ENCODE data around the gene DIAPH1. TPM values are rescaled to one million over a fixed set of nuclear protein-coding genes. Genes with fewer than 3 reads are reported as not detected.

DIAPH1 gene
- total RNA-seq, 2 donors from 2014 or later = 34.8 to 57.7 TPM

- intact Hi-C loops (cut with DNase I) = no loop called here
- 36% methylated on average over 3 of the region's 3 CpGs for WGBS
Measured at GRCh38 chr5:141483902-141484301, 134.9 kb downstream of the DIAPH1 start.

GRCh38 chr5:141479776-141480175 lies 139.0 kb downstream of the DIAPH1 start:
- Histone ChIP-seq H3K27me3 (replicated peaks; ENCODE audit: insufficient read depth) (no peaks in the 10 kb centered on the region), H3K4me1 (replicated peaks) (peaks cover 2% of the 10 kb centered on the region), H3K9me3 (no peaks in the 10 kb centered on the region), H3K4me3 (no peak overlapping the region), H3K36me3 (no peaks in the 10 kb centered on the region), H3K27ac (no peak overlapping the region)
- intact Hi-C loops (cut with DNase I) = loop anchor here (5.0 kb wide), 1 partner anchor 33 kb away; no protein-coding TSS in a partner anchor
- no peak for DNase-seq (ENCODE audit: low spot score)
- TF ChIP-seq CTCF (IDR thresholded peaks at IDR 0.05) = no peak
- TF ChIP-seq POLR2A (IDR thresholded peaks at IDR 0.05) = no peak
- no peak for TF ChIP-seq POLR2AphosphoS5 (IDR thresholded peaks at IDR 0.05)

More at GRCh38 chr5:141483902-141484301, 134.9 kb downstream of the DIAPH1 start:
- Histone ChIP-seq H3K4me3 (no peak overlapping the region), H3K9me3 (no peaks in the 10 kb centered on the region), H3K4me1 (replicated peaks) (no peaks in the 10 kb centered on the region), H3K27me3 (replicated peaks; ENCODE audit: insufficient read depth) (no peaks in the 10 kb centered on the region), H3K36me3 (no peaks in the 10 kb centered on the region), H3K27ac (no peak overlapping the region)
- no peak for DNase-seq (ENCODE audit: low spot score)
- TF ChIP-seq POLR2AphosphoS5 (IDR thresholded peaks at IDR 0.05) = no peak
- TF ChIP-seq POLR2A (IDR thresholded peaks at IDR 0.05) = no peak

DNA sequence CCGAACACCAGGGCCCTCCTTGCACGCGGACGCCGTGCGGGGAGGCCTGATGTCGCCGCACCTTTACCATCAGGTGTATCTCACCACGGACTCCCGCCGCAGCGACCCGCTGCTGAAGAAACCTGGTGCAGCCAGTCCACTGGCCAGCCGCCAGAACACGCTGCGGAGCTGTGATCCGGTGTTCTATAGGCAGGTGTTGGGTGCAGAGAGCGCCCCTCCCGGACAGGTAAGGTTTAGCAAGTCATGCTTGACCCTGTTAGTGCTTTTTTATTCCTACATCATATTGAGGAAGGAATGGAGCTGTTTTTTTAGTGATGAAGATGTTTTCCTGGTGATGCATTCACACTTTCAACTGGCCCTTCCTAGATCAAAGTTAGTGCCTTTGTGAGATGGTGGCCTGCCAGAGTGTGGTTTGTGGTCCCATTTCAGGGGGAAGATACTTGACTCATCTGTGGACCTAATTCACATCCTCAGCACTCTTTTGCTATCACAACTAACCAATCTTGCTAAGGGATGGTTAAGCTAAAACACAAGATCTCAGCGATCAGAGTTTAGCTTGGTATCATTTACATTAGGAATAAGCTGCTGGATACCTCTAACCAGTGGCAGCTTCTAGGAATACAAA lies 140.4 kb downstream of the DIAPH1 start:
- no peaks in the 10 kb centered on the region for H3K36me3 ChIP-seq
- intact Hi-C loops (cut with DNase I) = loop anchor here (5.0 kb wide), 1 partner anchor 34 kb away; no protein-coding TSS in a partner anchor
- peaks cover 2% of the 10 kb centered on the region for H3K4me1 ChIP-seq (replicated peaks)
- no peaks in the 10 kb centered on the region for H3K9me3 ChIP-seq
- TF ChIP-seq POLR2AphosphoS5 (IDR thresholded peaks at IDR 0.05) (peak; percentile 19), POLR2A (IDR thresholded peaks at IDR 0.05) (no peak), CTCF (IDR thresholded peaks at IDR 0.05) (peak in 3 of 4 experiments; percentile 41 to 54 (median 42))
- no peak overlapping the region for H3K27ac ChIP-seq
- 34% methylated on average over 20 of the region's 20 CpGs for WGBS
- DNase-seq (ENCODE audit: low spot score) = peak; percentile 84
- peak overlapping the region; percentile 46 to 50 for H3K4me3 ChIP-seq
- no peaks in the 10 kb centered on the region for H3K27me3 ChIP-seq (replicated peaks; ENCODE audit: insufficient read depth)

GRCh38 chr5:141477815-141478214 lies 141.0 kb downstream of the DIAPH1 start:
- no peaks in the 10 kb centered on the region for H3K9me3 ChIP-seq
- DNase-seq (ENCODE audit: low spot score) = no peak
- no peaks in the 10 kb centered on the region for H3K36me3 ChIP-seq
- no peak for TF ChIP-seq POLR2A (IDR thresholded peaks at IDR 0.05)
- no peak for TF ChIP-seq CTCF (IDR thresholded peaks at IDR 0.05)
- TF ChIP-seq POLR2AphosphoS5 (IDR thresholded peaks at IDR 0.05) = no peak
- peak overlapping the region; percentile 46 to 50 for H3K4me3 ChIP-seq
- H3K27ac ChIP-seq = no peak overlapping the region
- intact Hi-C loops (cut with DNase I) = loop anchor here (2.0 to 5.0 kb wide), 2 partner anchors 34 to 81 kb away; no protein-coding TSS in a partner anchor
- H3K27me3 ChIP-seq (replicated peaks; ENCODE audit: insufficient read depth) = no peaks in the 10 kb centered on the region
- 41% methylated on average over 13 of the region's 13 CpGs for WGBS
- peaks cover 2% of the 10 kb centered on the region for H3K4me1 ChIP-seq (replicated peaks)

- WGBS = 34% methylated on average over 24 of the region's 24 CpGs
- H3K4me1 ChIP-seq (replicated peaks) = peaks cover 2% of the 10 kb centered on the region
- intact Hi-C loops (cut with DNase I) = loop anchor here (2.0 to 5.0 kb wide), 2 partner anchors 35 to 82 kb away; no protein-coding TSS in a partner anchor
- H3K27me3 ChIP-seq (replicated peaks; ENCODE audit: insufficient read depth) = no peaks in the 10 kb centered on the region
- no peaks in the 10 kb centered on the region for H3K36me3 ChIP-seq
- H3K4me3 ChIP-seq = peak overlapping the region; percentile 46 to 50
- TF ChIP-seq POLR2A (IDR thresholded peaks at IDR 0.05) = no peak
- no peak for TF ChIP-seq CTCF (IDR thresholded peaks at IDR 0.05)
- TF ChIP-seq POLR2AphosphoS5 (IDR thresholded peaks at IDR 0.05) = no peak
- H3K9me3 ChIP-seq = no peaks in the 10 kb centered on the region
- DNase-seq (ENCODE audit: low spot score) = no peak
- peak overlapping the region; percentile 88 for H3K27ac ChIP-seq
Measured at GRCh38 chr5:141477044-141477575, 141.7 kb downstream of the DIAPH1 start.

Data from prostate gland (tissue), 2 donors.